Stimulated activated memory B cell treated with anti-CD40 and anti-IgM and Interleukin-4, amounts not matched to agents 10 μg/mL and 1 μg/mL and 100 μg/mL, for 72 hours (primary cell): ENCODE results near the gene ARPP19.
"Not testable (repeated sequence)": the region's sequence is repeated elsewhere in the genome, so short reads cannot be mapped to it uniquely, and the experiment has no call there.

Source experiments
- ATAC-seq: fragments of 150-1000 bp; cut with Tn5 transposase; 2 replicates; pipeline ENCODE4 v1.10.0; 2021
- H3K27ac Mint-ChIP-seq: one replicate; pipeline ENCODE4 v1.8.0; 2022; ENCODE audit warnings: mild to moderate bottlenecking, mixed read lengths
- H3K27me3 Mint-ChIP-seq: one replicate; pipeline ENCODE4 v1.8.0; 2022; ENCODE audit warnings: mixed read lengths
- H3K36me3 Mint-ChIP-seq: one replicate; pipeline ENCODE4 v1.8.0; 2022; ENCODE audit warnings: mixed read lengths
- H3K4me1 Mint-ChIP-seq: one replicate; pipeline ENCODE4 v1.8.0; 2022; ENCODE audit warnings: mixed read lengths
- H3K4me3 Mint-ChIP-seq: one replicate; pipeline ENCODE4 v1.8.0; 2022; ENCODE audit warnings: mild to moderate bottlenecking, moderate library complexity, mixed read lengths
- H3K9me3 Mint-ChIP-seq: one replicate; pipeline ENCODE4 v1.8.0; 2022; ENCODE audit warnings: mixed read lengths

The ARPP19 gene

GRCh38 chr15:52527911-52528563, 40.8 kb downstream of the ARPP19 start:
- Mint-ChIP-seq H3K27ac (peak overlapping the region; percentile 83), H3K9me3 (no peaks in the 10 kb centered on the region), H3K36me3 (peaks cover 6% of the 10 kb centered on the region), H3K4me3 (peak overlapping the region; percentile 94), H3K27me3 (no peaks in the 10 kb centered on the region), H3K4me1 (peaks cover 53% of the 10 kb centered on the region)
- ATAC-seq, result peak; percentile 2

- H3K27me3 Mint-ChIP-seq, result no peaks in the 10 kb centered on the region
- peak overlapping the region; percentile 94 for H3K4me3 Mint-ChIP-seq
- H3K36me3 Mint-ChIP-seq, result peaks cover 6% of the 10 kb centered on the region
- no peak for ATAC-seq
- H3K4me1 Mint-ChIP-seq, result peaks cover 58% of the 10 kb centered on the region
- no peaks in the 10 kb centered on the region for H3K9me3 Mint-ChIP-seq
- peak overlapping the region; percentile 83 for H3K27ac Mint-ChIP-seq
Observed at GRCh38 chr15:52527196-52527910, 41.5 kb downstream of the ARPP19 start.

GRCh38 chr15:52524223-52525136, 44.4 kb downstream of the ARPP19 start:
- no peak for ATAC-seq
- H3K36me3 Mint-ChIP-seq, result peaks cover 11% of the 10 kb centered on the region
- H3K4me1 Mint-ChIP-seq, result peaks cover 71% of the 10 kb centered on the region
- no peak overlapping the region for H3K4me3 Mint-ChIP-seq
- H3K9me3 Mint-ChIP-seq, result no peaks in the 10 kb centered on the region
- H3K27ac Mint-ChIP-seq, result peak overlapping the region; percentile 37
- no peaks in the 10 kb centered on the region for H3K27me3 Mint-ChIP-seq

- Mint-ChIP-seq H3K4me1 (peaks cover 77% of the 10 kb centered on the region), H3K27me3 (no peaks in the 10 kb centered on the region), H3K4me3 (no peak overlapping the region), H3K36me3 (peaks cover 17% of the 10 kb centered on the region), H3K27ac (no peak overlapping the region), H3K9me3 (no peaks in the 10 kb centered on the region)
- no peak for ATAC-seq
Observed at GRCh38 chr15:52523647-52524046, 45.2 kb downstream of the ARPP19 start.

GRCh38 chr15:52523192-52523591, 45.6 kb downstream of the ARPP19 start:
- no peaks in the 10 kb centered on the region for H3K9me3 Mint-ChIP-seq
- H3K4me1 Mint-ChIP-seq, result peaks cover 80% of the 10 kb centered on the region
- no peak overlapping the region for H3K27ac Mint-ChIP-seq
- H3K4me3 Mint-ChIP-seq, result no peak overlapping the region
- no peaks in the 10 kb centered on the region for H3K27me3 Mint-ChIP-seq
- peaks cover 17% of the 10 kb centered on the region for H3K36me3 Mint-ChIP-seq
- no peak for ATAC-seq

- peaks cover 17% of the 10 kb centered on the region for H3K36me3 Mint-ChIP-seq
- peaks cover 69% of the 10 kb centered on the region for H3K4me1 Mint-ChIP-seq
- H3K27me3 Mint-ChIP-seq, result no peaks in the 10 kb centered on the region
- ATAC-seq, result no peak
- H3K27ac Mint-ChIP-seq, result peak overlapping the region; percentile 14
- no peaks in the 10 kb centered on the region for H3K9me3 Mint-ChIP-seq
- no peak overlapping the region for H3K4me3 Mint-ChIP-seq
Observed at GRCh38 chr15:52521682-52522081, 47.1 kb downstream of the ARPP19 start.

- H3K4me3 Mint-ChIP-seq, result no peak overlapping the region
- ATAC-seq, result no peak
- no peak overlapping the region for H3K27ac Mint-ChIP-seq
- H3K27me3 Mint-ChIP-seq, result no peaks in the 10 kb centered on the region
- H3K9me3 Mint-ChIP-seq, result no peaks in the 10 kb centered on the region
- peaks cover 17% of the 10 kb centered on the region for H3K36me3 Mint-ChIP-seq
- H3K4me1 Mint-ChIP-seq, result peaks cover 63% of the 10 kb centered on the region
Observed at GRCh38 chr15:52520421-52520820, 48.4 kb downstream of the ARPP19 start.

GRCh38 chr15:52518487-52519371, 50.1 kb downstream of the ARPP19 start:
- no peaks in the 10 kb centered on the region for H3K27me3 Mint-ChIP-seq
- no peak for ATAC-seq
- peaks cover 17% of the 10 kb centered on the region for H3K36me3 Mint-ChIP-seq
- H3K4me3 Mint-ChIP-seq, result no peak overlapping the region
- H3K4me1 Mint-ChIP-seq, result peaks cover 49% of the 10 kb centered on the region
- H3K27ac Mint-ChIP-seq, result peak overlapping the region; percentile 4
- H3K9me3 Mint-ChIP-seq, result no peaks in the 10 kb centered on the region

- H3K4me1 Mint-ChIP-seq, result peaks cover 39% of the 10 kb centered on the region
- no peaks in the 10 kb centered on the region for H3K9me3 Mint-ChIP-seq
- H3K27me3 Mint-ChIP-seq, result no peaks in the 10 kb centered on the region
- H3K36me3 Mint-ChIP-seq, result peaks cover 9% of the 10 kb centered on the region
- H3K4me3 Mint-ChIP-seq, result no peak overlapping the region
- ATAC-seq, result no peak
- H3K27ac Mint-ChIP-seq, result no peak overlapping the region
Observed at GRCh38 chr15:52517014-52517413, 51.8 kb downstream of the ARPP19 start.

GRCh38 chr15:52515343-52515742, 53.5 kb downstream of the ARPP19 start:
- no peak for ATAC-seq
- Mint-ChIP-seq H3K4me3 (no peak overlapping the region), H3K4me1 (peaks cover 35% of the 10 kb centered on the region), H3K9me3 (no peaks in the 10 kb centered on the region), H3K27me3 (no peaks in the 10 kb centered on the region), H3K36me3 (peaks cover 6% of the 10 kb centered on the region), H3K27ac (no peak overlapping the region)

- peaks cover 37% of the 10 kb centered on the region for H3K4me1 Mint-ChIP-seq
- peaks cover 6% of the 10 kb centered on the region for H3K36me3 Mint-ChIP-seq
- no peak for ATAC-seq
- no peak overlapping the region for H3K27ac Mint-ChIP-seq
- no peak overlapping the region for H3K4me3 Mint-ChIP-seq
- no peaks in the 10 kb centered on the region for H3K27me3 Mint-ChIP-seq
- H3K9me3 Mint-ChIP-seq, result no peaks in the 10 kb centered on the region
Observed at GRCh38 chr15:52514482-52514881, 54.3 kb downstream of the ARPP19 start.

GRCh38 chr15:52512869-52513268, 56.0 kb downstream of the ARPP19 start:
- not testable (repeated sequence) for H3K9me3 Mint-ChIP-seq, H3K27me3 Mint-ChIP-seq, H3K27ac Mint-ChIP-seq, H3K4me3 Mint-ChIP-seq, ATAC-seq, H3K36me3 Mint-ChIP-seq
- peaks cover 38% of the 10 kb centered on the region for H3K4me1 Mint-ChIP-seq

- no peaks in the 10 kb centered on the region for H3K27me3 Mint-ChIP-seq
- H3K36me3 Mint-ChIP-seq, result no peaks in the 10 kb centered on the region
- peaks cover 45% of the 10 kb centered on the region for H3K4me1 Mint-ChIP-seq
- H3K9me3 Mint-ChIP-seq, result no peaks in the 10 kb centered on the region
- no peak overlapping the region for H3K4me3 Mint-ChIP-seq
- no peak for ATAC-seq
- H3K27ac Mint-ChIP-seq, result no peak overlapping the region
Observed at GRCh38 chr15:52511084-52511483, 57.7 kb downstream of the ARPP19 start.

- Mint-ChIP-seq H3K9me3 (no peaks in the 10 kb centered on the region), H3K27ac (peak overlapping the region; percentile 48), H3K4me1 (peaks cover 53% of the 10 kb centered on the region), H3K36me3 (no peaks in the 10 kb centered on the region), H3K27me3 (no peaks in the 10 kb centered on the region), H3K4me3 (no peak overlapping the region)
- ATAC-seq, result no peak
Observed at GRCh38 chr15:52509500-52510245, 59.2 kb downstream of the ARPP19 start.
